Muscle of leg (tissue), 11 donors: ENCODE results near the gene TNRC18. TPM values are rescaled to one million over a fixed set of nuclear protein-coding genes. Genes with fewer than 3 reads are reported as not detected.

Source experiments
- DNase-seq: peaks from one replicate; pipeline ENCODE4 v3.0.0; 2013
- H3K27ac ChIP-seq: one replicate; pipeline ENCODE4 v1.5.1; 2013; ENCODE audit warnings: mild to moderate bottlenecking, low read length, control low read depth
- H3K27me3 ChIP-seq: one replicate; pipeline ENCODE4 v1.6.1; 2013; ENCODE audit warnings: low read length; ENCODE audit not compliant: control insufficient read depth, insufficient read depth
- H3K36me3 ChIP-seq: one replicate; pipeline ENCODE4 v1.6.1; 2013; ENCODE audit warnings: low read length; ENCODE audit not compliant: control insufficient read depth, insufficient read depth
- H3K4me1 ChIP-seq: one replicate; pipeline ENCODE4 v1.6.1; 2013; ENCODE audit warnings: low read length; ENCODE audit not compliant: control insufficient read depth, insufficient read depth
- H3K4me3 ChIP-seq: one replicate; pipeline ENCODE4 v1.5.1; 2013; ENCODE audit warnings: low read length, control low read depth
- H3K9me3 ChIP-seq: replicated peaks from 2 replicates; pipeline ENCODE4 v1.6.1; 2013; ENCODE audit warnings: low read depth, low read length; ENCODE audit not compliant: control insufficient read depth
- WGBS: methylation state at CpG from one replicate; pipeline ENCODE4 v1.1.5; 2013; ENCODE audit warnings: missing lambda C conversion rate; ENCODE audit not compliant: insufficient coverage; 5-methylcytosine and 5-hydroxymethylcytosine counted together
- polyA plus RNA-seq, 8 donors: library from polyadenylated mRNA; unstranded; fragments of 120-200 nt; gene quantifications; one replicate each; pipeline versions ENCODE4 v1.2.1 to v1.2.3, GENCODE V29; 2013; ENCODE audit warnings: inconsistent platforms in 1 of 8, low replicate concordance in 1 of 8; ENCODE audit not compliant: insufficient read length in 8 of 8, insufficient read depth in 1 of 8
- total RNA-seq: library from RNA; stranded (reverse); fragments of 120-200 nt; gene quantifications from one replicate; pipeline ENCODE4 v1.2.4, GENCODE V29; 2013

Gene TNRC18
- total and polyA plus RNA-seq, 9 donors = 18.3 to 81.3 (median 56.6) TPM

- Histone ChIP-seq H3K27ac (no peak overlapping the region), H3K36me3 (peaks cover 66% of the 10 kb centered on the region), H3K9me3 (no peaks in the 10 kb centered on the region), H3K4me3 (no peak overlapping the region), H3K4me1 (peaks cover 17% of the 10 kb centered on the region), H3K27me3 (no peaks in the 10 kb centered on the region)
- no peak for DNase-seq
- 87% methylated on average over 10 of the region's 23 CpGs for WGBS
Measured at GRCh38 chr7:5350600-5351385, 72.8 kb downstream of the TNRC18 start.

GRCh38 chr7:5350174-5350463 is 73.5 kb downstream of the TNRC18 start:
- Histone ChIP-seq H3K27me3 (no peaks in the 10 kb centered on the region), H3K36me3 (peaks cover 64% of the 10 kb centered on the region)
- WGBS = 87% methylated on average over 4 of the region's 15 CpGs

GRCh38 chr7:5349437-5350173 is 74.0 kb downstream of the TNRC18 start:
- peaks cover 2% of the 10 kb centered on the region for H3K27me3 ChIP-seq
- peaks cover 67% of the 10 kb centered on the region for H3K36me3 ChIP-seq
- peaks cover 6% of the 10 kb centered on the region for H3K9me3 ChIP-seq
- WGBS = 63% methylated on average over 24 of the region's 34 CpGs
- DNase-seq = no peak
- no peak overlapping the region for H3K4me3 ChIP-seq
- peaks cover 9% of the 10 kb centered on the region for H3K4me1 ChIP-seq
- no peak overlapping the region for H3K27ac ChIP-seq

More at GRCh38 chr7:5350174-5350463, 73.5 kb downstream of the TNRC18 start:
- H3K4me1 ChIP-seq = peaks cover 14% of the 10 kb centered on the region
- DNase-seq = no peak
- no peak overlapping the region for H3K27ac ChIP-seq
- no peak overlapping the region for H3K4me3 ChIP-seq
- peaks cover 1% of the 10 kb centered on the region for H3K9me3 ChIP-seq

GRCh38 chr7:5349005-5349380 is 74.6 kb downstream of the TNRC18 start:
- WGBS = 72% methylated on average over 13 of the region's 17 CpGs
- no peak for DNase-seq
- peaks cover 3% of the 10 kb centered on the region for H3K27me3 ChIP-seq
- peaks cover 12% of the 10 kb centered on the region for H3K9me3 ChIP-seq
- peaks cover 69% of the 10 kb centered on the region for H3K36me3 ChIP-seq
- peaks cover 3% of the 10 kb centered on the region for H3K4me1 ChIP-seq
- H3K4me3 ChIP-seq = no peak overlapping the region
- no peak overlapping the region for H3K27ac ChIP-seq

GRCh38 chr7:5348134-5349004 is 75.3 kb downstream of the TNRC18 start:
- H3K4me3 ChIP-seq = no peak overlapping the region
- H3K4me1 ChIP-seq = no peaks in the 10 kb centered on the region
- DNase-seq = no peak
- H3K27me3 ChIP-seq = peaks cover 3% of the 10 kb centered on the region
- WGBS = 79% methylated on average over 13 of the region's 21 CpGs
- H3K36me3 ChIP-seq = peaks cover 73% of the 10 kb centered on the region
- no peak overlapping the region for H3K27ac ChIP-seq
- H3K9me3 ChIP-seq = peaks cover 18% of the 10 kb centered on the region

GRCh38 chr7:5345671-5346070 is 78.0 kb downstream of the TNRC18 start:
- Histone ChIP-seq H3K27me3 (peaks cover 3% of the 10 kb centered on the region), H3K4me1 (no peaks in the 10 kb centered on the region), H3K36me3 (peaks cover 72% of the 10 kb centered on the region), H3K9me3 (peaks cover 35% of the 10 kb centered on the region), H3K4me3 (no peak overlapping the region), H3K27ac (no peak overlapping the region)
- 96% methylated on average over 14 of the region's 21 CpGs for WGBS
- DNase-seq = no peak

GRCh38 chr7:5345171-5345570 is 78.5 kb downstream of the TNRC18 start:
- Histone ChIP-seq H3K4me1 (no peaks in the 10 kb centered on the region), H3K36me3 (peaks cover 68% of the 10 kb centered on the region), H3K27me3 (peaks cover 3% of the 10 kb centered on the region), H3K4me3 (no peak overlapping the region), H3K9me3 (peaks cover 36% of the 10 kb centered on the region), H3K27ac (no peak overlapping the region)
- DNase-seq = no peak
- 96% methylated on average over 10 of the region's 13 CpGs for WGBS

- no peaks in the 10 kb centered on the region for H3K4me1 ChIP-seq
- no peak overlapping the region for H3K27ac ChIP-seq
- WGBS = 100% methylated on average over 3 of the region's 4 CpGs
- DNase-seq = no peak
- peaks cover 3% of the 10 kb centered on the region for H3K27me3 ChIP-seq
- H3K4me3 ChIP-seq = no peak overlapping the region
- H3K36me3 ChIP-seq = peaks cover 67% of the 10 kb centered on the region
- H3K9me3 ChIP-seq = peaks cover 36% of the 10 kb centered on the region
Measured at GRCh38 chr7:5344342-5344741, 79.3 kb downstream of the TNRC18 start.

- Histone ChIP-seq H3K4me1 (no peaks in the 10 kb centered on the region), H3K27ac (no peak overlapping the region), H3K9me3 (peaks cover 36% of the 10 kb centered on the region), H3K4me3 (no peak overlapping the region), H3K36me3 (peaks cover 70% of the 10 kb centered on the region), H3K27me3 (peaks cover 3% of the 10 kb centered on the region)
- DNase-seq = no peak
- no CpG with 5 or more reads among the region's 2 CpGs for WGBS
Measured at GRCh38 chr7:5343884-5344283, 79.8 kb downstream of the TNRC18 start.

GRCh38 chr7:5342631-5343030 is 81.0 kb downstream of the TNRC18 start:
- no peak for DNase-seq
- H3K9me3 ChIP-seq = peaks cover 36% of the 10 kb centered on the region
- no peaks in the 10 kb centered on the region for H3K4me1 ChIP-seq
- H3K27me3 ChIP-seq = peaks cover 3% of the 10 kb centered on the region
- WGBS = 88% methylated on average over 1 of the region's 6 CpGs
- H3K27ac ChIP-seq = no peak overlapping the region
- no peak overlapping the region for H3K4me3 ChIP-seq
- H3K36me3 ChIP-seq = peaks cover 68% of the 10 kb centered on the region
